ENCODE results near the gene LEFTY1. TPM values are rescaled to one million over a fixed set of nuclear protein-coding genes. Genes with fewer than 3 reads are reported as not detected.

The LEFTY1 gene
- total RNA-seq, 4 donors from 2014 or later, result 0.33 TPM; not detected in 3

DNA sequence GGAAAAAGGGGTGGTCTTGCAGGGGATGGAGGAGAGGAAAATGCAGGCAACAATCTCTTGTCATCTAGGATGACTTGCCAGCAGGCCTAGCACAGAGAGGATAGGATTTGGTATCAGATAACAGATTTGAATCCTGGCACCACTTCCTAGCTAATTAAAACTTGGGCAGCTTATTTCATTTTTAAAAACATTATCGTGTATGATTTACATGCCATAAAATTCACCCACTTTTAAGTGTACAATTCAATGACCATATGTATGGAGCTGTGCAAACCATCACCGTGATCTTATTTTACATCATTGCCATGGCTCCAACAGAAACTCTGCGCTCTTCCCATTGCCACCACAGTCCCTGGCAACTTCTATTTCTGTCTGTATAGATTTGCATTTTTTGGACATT, 28.2 kb upstream of the LEFTY1 start:
- Histone ChIP-seq H3K36me3 (peaks cover 0 to 79% (median 63%) of the 10 kb centered on the region in 4 donors), H3K4me3 (no peak overlapping the region), H3K27ac (replicated peaks in 1 of 4) (no peak overlapping the region), H3K9me3 (no peaks in the 10 kb centered on the region), H3K4me1 (peaks cover 12 to 28% (median 16%) of the 10 kb centered on the region in 4 donors), H3K27me3 (no peaks in the 10 kb centered on the region)
- intact Hi-C loops (cut with DNase I), result loop anchor here (10.0 kb wide), 1 partner anchor 58 kb away; no protein-coding TSS in a partner anchor
- TF ChIP-seq POLR2AphosphoS5 (IDR thresholded peaks at IDR 0.05), result no peak
- TF ChIP-seq POLR2A (IDR thresholded peaks at IDR 0.05; ENCODE audit: low read depth), result no peak
- TF ChIP-seq EP300 (IDR thresholded peaks at IDR 0.05), result no peak
- TF ChIP-seq, protein P1, sequence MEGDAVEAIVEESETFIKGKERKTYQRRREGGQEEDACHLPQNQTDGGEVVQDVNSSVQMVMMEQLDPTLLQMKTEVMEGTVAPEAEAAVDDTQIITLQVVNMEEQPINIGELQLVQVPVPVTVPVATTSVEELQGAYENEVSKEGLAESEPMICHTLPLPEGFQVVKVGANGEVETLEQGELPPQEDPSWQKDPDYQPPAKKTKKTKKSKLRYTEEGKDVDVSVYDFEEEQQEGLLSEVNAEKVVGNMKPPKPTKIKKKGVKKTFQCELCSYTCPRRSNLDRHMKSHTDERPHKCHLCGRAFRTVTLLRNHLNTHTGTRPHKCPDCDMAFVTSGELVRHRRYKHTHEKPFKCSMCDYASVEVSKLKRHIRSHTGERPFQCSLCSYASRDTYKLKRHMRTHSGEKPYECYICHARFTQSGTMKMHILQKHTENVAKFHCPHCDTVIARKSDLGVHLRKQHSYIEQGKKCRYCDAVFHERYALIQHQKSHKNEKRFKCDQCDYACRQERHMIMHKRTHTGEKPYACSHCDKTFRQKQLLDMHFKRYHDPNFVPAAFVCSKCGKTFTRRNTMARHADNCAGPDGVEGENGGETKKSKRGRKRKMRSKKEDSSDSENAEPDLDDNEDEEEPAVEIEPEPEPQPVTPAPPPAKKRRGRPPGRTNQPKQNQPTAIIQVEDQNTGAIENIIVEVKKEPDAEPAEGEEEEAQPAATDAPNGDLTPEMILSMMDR (IDR thresholded peaks at IDR 0.05), result no peak
- no peak for DNase-seq (ENCODE audit: extremely low spot score)
- WGBS, result 97% methylated on average over 3 of the region's 3 CpGs

DNA sequence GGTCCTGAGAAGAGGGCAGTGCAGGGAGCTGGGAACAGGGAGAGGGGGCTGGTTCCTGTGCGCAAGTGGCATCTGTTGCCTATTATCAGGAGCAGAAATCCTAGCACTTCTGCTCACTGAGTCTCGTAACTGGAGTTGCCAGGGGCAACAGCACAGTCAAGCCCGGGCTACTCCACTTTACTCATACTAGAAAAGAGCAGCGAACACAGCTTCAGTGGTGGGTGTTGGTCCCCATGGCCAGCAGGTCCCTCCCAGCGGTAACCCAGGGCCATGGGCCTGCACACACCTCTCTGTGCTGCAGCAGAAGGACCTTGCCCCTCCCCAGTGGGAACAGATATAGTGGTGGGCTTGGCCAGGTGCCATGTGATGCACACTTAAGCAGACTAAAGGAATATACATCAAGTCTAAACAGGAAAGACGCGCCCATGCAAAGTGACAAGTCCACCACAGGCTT, 26.6 kb upstream of the LEFTY1 start:
- H3K4me3 ChIP-seq, result no peak overlapping the region
- 82% methylated on average over 5 of the region's 7 CpGs for WGBS

DNA sequence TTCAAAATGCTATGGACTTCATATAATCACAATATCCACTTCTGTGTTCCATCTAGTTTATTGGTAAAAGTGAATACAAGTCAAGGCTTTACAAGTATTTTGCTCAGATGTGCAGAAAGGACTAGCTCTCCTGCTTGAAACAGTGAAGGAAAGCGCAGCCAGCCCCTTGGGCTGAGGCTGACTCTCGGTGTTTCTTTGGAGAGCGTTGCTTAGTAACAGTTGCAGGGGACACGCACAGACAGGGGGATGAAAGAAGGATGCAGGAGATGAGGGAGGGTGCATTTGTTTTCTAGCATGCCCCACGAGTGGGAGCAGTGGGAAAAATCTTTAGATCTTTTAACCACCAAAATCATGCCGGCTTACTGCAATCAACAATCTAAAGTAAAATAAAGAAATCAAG, 26.0 kb upstream of the LEFTY1 start:
- DNase-seq (ENCODE audit: extremely low spot score), result no peak
- WGBS, result 82% methylated on average over 6 of the region's 6 CpGs
- Histone ChIP-seq H3K36me3 (peaks cover 0 to 57% (median 46%) of the 10 kb centered on the region in 4 donors), H3K27ac (replicated peaks in 1 of 4) (no peak overlapping the region), H3K27me3 (no peaks in the 10 kb centered on the region), H3K9me3 (no peaks in the 10 kb centered on the region), H3K4me3 (no peak overlapping the region), H3K4me1 (peaks cover 8 to 19% (median 17%) of the 10 kb centered on the region in 4 donors)
- intact Hi-C loops (cut with DNase I), result loop anchor here (5.0 to 10.0 kb wide), 2 partner anchors 60 to 143 kb away; no protein-coding TSS in a partner anchor
- TF ChIP-seq POLR2AphosphoS5 (IDR thresholded peaks at IDR 0.05) (no peak), EP300 (IDR thresholded peaks at IDR 0.05) (no peak)

More for the DNA sequence above, 26.6 kb upstream of the LEFTY1 start:
- Histone ChIP-seq H3K36me3 (peaks cover 0 to 63% (median 49%) of the 10 kb centered on the region in 4 donors), H3K4me1 (peaks cover 12 to 25% (median 22%) of the 10 kb centered on the region in 4 donors), H3K27ac (replicated peaks in 1 of 4) (no peak overlapping the region), H3K27me3 (no peaks in the 10 kb centered on the region), H3K9me3 (no peaks in the 10 kb centered on the region)
- intact Hi-C loops (cut with DNase I), result loop anchor here (10.0 kb wide), 1 partner anchor 59 kb away; no protein-coding TSS in a partner anchor
- TF ChIP-seq, protein P1 (IDR thresholded peaks at IDR 0.05), result no peak
- TF ChIP-seq POLR2AphosphoS5 (IDR thresholded peaks at IDR 0.05), result no peak
- TF ChIP-seq POLR2A (IDR thresholded peaks at IDR 0.05; ENCODE audit: low read depth), result no peak
- no peak for TF ChIP-seq EP300 (IDR thresholded peaks at IDR 0.05)
- no peak for DNase-seq (ENCODE audit: extremely low spot score)

DNA sequence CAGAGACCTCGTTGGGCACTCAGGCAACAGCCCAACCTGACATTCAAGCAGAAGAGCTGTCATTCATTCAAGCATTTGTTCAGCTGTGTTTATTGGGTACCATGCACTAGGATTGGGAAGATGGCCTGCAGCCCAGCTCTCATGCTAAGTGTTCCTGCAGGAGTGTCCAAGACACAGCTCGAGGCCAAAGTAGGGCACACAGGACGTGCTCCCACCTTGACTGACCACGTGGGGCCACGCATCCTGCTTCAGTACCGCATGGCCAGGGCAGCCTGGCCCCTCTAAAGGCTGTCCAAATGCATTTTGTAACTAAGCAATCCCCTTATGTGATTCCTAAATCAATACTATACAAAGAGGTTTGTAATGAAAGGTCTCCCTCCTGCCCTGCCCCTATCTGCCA, 25.4 kb upstream of the LEFTY1 start:
- no peak overlapping the region for H3K4me3 ChIP-seq

More for the DNA sequence above, 25.4 kb upstream of the LEFTY1 start:
- Histone ChIP-seq H3K36me3 (peaks cover 0 to 54% (median 43%) of the 10 kb centered on the region in 4 donors), H3K9me3 (no peaks in the 10 kb centered on the region), H3K27ac (replicated peaks in 1 of 4) (no peak overlapping the region), H3K4me1 (peaks cover 2 to 14% (median 11%) of the 10 kb centered on the region in 4 donors), H3K27me3 (no peaks in the 10 kb centered on the region)
- WGBS, result 93% methylated on average over 6 of the region's 6 CpGs
- intact Hi-C loops (cut with DNase I), result loop anchor here (5.0 to 10.0 kb wide), 2 partner anchors 60 to 142 kb away; no protein-coding TSS in a partner anchor
- no peak for TF ChIP-seq POLR2A (IDR thresholded peaks at IDR 0.05; ENCODE audit: low read depth)
- TF ChIP-seq EP300 (IDR thresholded peaks at IDR 0.05), result no peak
- TF ChIP-seq POLR2AphosphoS5 (IDR thresholded peaks at IDR 0.05), result no peak
- TF ChIP-seq, protein P1 (IDR thresholded peaks at IDR 0.05), result no peak
- DNase-seq (ENCODE audit: extremely low spot score), result no peak
